ENCODE data around the gene BRCA2.

The BRCA2 gene

DNA sequence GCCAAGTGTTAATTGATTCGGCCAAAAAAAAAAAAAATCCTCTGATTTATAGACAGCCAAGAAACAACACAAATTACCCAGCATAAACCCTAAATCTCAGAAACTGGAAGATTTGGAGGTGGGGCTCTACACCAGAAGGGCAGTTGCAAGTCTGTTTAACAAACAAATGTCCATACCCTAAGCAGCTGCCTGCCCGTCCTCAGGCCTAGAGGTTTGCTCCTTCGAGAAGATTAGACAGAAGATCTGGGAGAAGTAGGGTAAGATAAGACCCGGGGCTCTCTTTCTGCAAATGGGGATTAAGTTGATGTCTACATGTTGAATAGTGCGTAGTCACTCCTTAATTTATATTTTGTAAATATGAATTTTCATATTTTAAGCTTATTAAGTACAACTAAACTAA is 116.1 kb downstream of the BRCA2 start:
- no peak for FAIRE-seq

DNA sequence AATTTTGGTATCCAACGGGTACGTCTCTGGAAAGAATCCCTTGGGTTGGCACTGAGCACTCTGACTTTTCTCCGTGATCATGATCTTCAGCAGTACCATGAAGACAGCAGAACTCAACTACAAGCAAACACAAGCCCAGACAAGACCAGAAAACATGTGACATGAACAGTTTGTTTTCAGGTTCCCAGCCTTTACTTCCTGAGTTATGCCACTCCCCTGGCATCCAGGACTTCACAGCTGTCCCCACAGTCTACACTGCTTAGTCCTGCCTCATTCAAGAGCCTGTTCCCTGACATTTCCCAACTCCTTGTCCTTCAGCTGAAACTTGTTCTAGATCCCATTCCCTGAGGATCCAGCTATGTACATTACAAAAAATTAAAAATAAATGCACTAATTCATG is 117.5 kb downstream of the BRCA2 start:
- no peak for FAIRE-seq

DNA sequence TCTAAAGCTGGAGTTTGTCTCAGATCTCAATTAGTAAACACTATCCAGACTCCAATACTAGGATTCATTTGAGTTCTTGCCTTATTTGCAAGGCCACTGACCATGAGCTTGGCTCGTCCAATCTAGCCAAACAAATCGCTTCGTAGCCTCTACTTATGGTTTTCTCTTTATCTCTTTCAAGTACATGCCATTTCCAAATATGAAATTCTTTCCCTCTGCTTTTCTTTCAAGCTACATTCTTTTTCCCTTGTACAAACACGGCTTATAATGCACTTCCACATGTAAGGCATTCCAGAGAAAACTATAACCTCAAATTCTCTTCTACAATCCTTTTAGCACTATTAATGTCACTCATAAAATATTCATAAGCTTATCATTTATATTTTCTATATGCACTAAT is 123.6 kb downstream of the BRCA2 start:
- FAIRE-seq = no peak

DNA sequence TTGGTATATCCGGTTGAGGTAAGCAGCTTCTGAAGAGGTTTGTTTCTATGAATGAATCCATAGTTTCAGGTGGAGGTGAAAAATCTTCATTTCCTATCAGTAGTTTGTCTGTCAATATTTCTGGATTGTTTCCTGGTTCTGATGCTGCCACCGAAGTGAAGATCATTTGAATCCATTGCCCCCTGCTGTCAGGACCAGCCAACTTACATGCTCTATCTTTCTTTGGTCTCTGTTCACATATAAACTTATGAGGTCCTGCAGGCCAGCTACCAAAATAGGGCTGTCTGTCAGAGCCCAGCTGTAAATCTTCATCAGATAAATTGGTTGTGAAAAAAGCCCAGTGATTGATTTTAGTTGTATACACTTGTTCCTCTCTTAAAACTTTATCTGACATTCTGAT is 127.8 kb downstream of the BRCA2 start:
- no peak for FAIRE-seq

DNA sequence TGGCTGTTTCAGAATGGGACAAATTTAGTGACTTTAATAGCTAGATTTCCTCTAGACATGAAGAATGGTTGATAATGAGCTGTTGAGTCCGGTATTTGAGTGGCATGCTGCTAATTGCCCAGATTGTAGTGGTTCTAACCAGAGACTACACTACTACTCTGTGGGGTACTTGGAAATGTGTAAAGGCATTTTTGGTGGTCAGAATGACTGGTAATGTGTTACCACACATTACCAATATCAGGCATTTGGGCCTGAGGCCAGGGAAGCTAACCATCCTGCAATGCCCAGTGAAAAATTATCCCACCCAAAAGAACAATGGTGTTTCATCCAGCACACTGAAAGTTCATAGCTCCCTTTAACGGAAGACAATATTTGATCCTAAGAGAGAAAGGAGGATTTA is 130.2 kb downstream of the BRCA2 start:
- FAIRE-seq = no peak

DNA sequence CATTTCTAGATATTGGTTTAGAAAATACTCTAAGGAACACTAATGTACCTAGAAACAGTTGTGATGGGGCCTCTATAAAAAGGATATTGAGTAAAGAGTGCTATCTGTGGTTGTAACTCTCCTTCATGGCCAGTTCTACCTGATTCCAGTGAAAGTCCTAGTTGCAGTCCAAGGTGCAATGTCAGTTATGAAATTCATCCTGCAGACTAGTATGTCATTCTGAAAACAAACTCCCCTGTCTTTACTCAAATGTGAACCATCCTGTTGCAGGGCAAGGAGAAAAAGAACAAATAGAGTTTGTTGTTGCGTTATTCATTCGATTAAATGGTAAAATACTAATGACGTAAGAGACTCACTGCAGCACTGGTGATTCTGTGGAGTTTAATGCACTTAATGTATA is 130.9 kb downstream of the BRCA2 start:
- FAIRE-seq = no peak

DNA sequence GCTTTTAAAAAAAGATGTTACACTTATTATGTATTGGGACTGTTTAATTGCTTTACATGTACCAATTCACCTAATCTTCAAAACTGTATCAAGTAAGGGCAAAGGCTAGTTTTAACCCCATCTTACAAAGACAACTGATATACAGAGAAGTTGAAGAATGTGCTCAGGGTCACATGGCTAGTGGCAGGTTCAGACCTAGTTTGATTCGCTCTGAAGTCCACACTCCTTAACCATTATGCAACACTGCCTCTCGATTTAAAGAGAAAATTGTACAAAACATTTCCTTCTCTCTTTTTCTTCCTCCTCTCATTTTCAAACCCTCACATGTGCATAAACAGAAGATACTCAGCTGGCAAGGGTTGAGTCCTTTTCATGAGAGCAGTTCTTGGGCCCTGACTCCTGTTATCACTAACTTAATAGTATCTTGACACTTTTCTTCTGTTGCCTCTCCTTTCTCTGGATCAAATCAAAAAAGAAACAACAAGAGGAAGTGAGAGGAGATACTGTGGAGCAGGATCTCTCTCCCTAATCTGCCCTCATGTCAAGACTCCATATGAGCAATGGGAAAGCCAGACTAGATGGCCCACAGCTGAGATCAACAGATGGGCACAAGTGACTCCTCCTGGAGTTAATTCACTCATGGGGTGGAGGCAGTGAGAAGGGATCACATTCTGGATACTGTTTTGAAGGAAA is 131.6 kb downstream of the BRCA2 start:
- FAIRE-seq = no peak

DNA sequence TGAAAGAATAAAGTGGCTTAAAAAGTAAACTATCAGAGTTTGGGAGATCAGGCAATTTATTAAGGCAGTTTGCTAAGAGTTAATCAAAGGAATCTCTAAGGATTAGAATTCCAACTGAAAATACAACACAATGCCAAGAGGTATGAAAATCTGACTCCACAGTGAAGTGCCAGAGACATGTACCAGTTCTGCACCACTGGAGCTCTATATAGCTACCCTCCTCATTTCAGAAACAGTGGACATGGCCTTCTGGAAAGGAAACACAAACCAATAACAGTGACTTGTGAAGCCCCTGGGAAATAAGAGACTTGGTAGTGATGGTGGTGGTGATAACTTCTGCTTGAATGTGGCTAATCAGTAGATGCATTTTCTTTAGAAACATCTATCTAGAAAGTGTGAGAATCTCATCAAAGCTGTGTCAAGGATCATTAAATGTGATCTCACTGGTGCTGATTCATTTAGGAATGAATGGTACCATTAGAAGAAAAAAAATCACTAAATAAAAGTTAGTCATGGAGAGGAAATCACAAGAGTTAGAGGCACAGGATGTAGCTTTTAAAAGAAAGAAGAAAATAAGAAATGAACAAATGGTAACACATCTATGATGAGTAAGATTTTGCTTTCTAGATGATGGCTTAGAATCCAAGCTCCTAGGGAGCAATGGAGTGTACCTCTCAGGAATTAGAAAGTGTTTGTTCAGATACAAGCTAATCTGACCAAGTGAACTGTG is 132.8 kb downstream of the BRCA2 start:
- FAIRE-seq = no peak

DNA sequence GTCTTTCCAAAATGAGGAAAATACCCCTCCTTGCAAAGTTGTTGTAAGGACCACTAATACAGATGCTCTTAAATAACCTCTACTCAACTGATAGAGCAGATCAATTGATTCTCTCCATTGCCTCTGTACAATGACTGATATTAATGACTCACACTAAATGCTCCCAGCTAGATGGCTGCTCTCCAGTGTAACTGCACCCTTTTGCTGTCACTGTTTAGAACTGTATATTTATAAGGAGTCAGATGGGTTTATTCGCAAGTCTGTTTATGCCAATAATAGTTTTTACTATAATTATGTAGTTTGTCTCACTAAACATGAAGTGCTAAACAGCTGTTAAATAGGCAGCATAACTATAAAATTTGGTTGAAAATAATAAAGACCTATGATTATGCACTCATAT is 133.7 kb downstream of the BRCA2 start:
- FAIRE-seq = no peak
